Natural killer cell (primary cell): ENCODE results near the gene STK25. TPM values are rescaled to one million over a fixed set of nuclear protein-coding genes. Genes with fewer than 3 reads are reported as not detected.

ENCODE experiments used
- ATAC-seq, 3 donors: fragments of 150-1000 bp in 2 of 3; fragments of 200-7000 bp in 1 of 3; cut with Tn5 transposase; 1 replicate in 1 of 3; 2 replicates in 2 of 3; pipeline ENCODE4 v1.10.0; 2021; ENCODE audit warnings: mild to moderate bottlenecking in 2 of 3, moderate library complexity in 2 of 3
- DNase-seq, 2 donors: peaks; one replicate each; pipeline versions ENCODE4 v3.0.0 to v3.0.0-alpha.2; 2013 to 2021; ENCODE audit warnings: mixed read lengths in 1 of 2
- H3K27ac ChIP-seq: one replicate; pipeline ENCODE4 v1.5.1; 2013; ENCODE audit warnings: mild to moderate bottlenecking, low read length
- H3K27me3 ChIP-seq: one replicate; pipeline ENCODE4 v1.6.1; 2013; ENCODE audit warnings: low read length; ENCODE audit not compliant: control insufficient read depth, insufficient read depth
- H3K36me3 ChIP-seq: one replicate; pipeline ENCODE4 v1.6.1; 2013; ENCODE audit warnings: low read length; ENCODE audit not compliant: control insufficient read depth, insufficient read depth
- H3K4me1 ChIP-seq: one replicate; pipeline ENCODE4 v1.6.1; 2013; ENCODE audit warnings: low read length; ENCODE audit not compliant: control insufficient read depth, insufficient read depth
- H3K4me3 ChIP-seq: one replicate; pipeline ENCODE4 v1.5.1; 2013; ENCODE audit warnings: low read length
- H3K9me3 ChIP-seq: one replicate; pipeline ENCODE4 v1.6.1; 2013; ENCODE audit warnings: low read length; ENCODE audit not compliant: control insufficient read depth, insufficient read depth
- H3K27ac Mint-ChIP-seq, 2 donors: one replicate each; pipeline ENCODE4 v1.8.0; 2022; ENCODE audit warnings: mild to moderate bottlenecking in 2 of 2, mixed read lengths in 2 of 2, moderate library complexity in 1 of 2
- H3K27me3 Mint-ChIP-seq, 2 donors: one replicate each; pipeline ENCODE4 v1.8.0; 2022; ENCODE audit warnings: low read depth in 2 of 2, mixed read lengths in 2 of 2
- H3K36me3 Mint-ChIP-seq: one replicate; pipeline ENCODE4 v1.8.0; 2022; ENCODE audit warnings: mixed read lengths
- H3K4me1 Mint-ChIP-seq, 2 donors: one replicate each; pipeline ENCODE4 v1.8.0; 2022; ENCODE audit warnings: mixed read lengths in 2 of 2
- H3K4me3 Mint-ChIP-seq: one replicate; pipeline ENCODE4 v1.8.0; 2022; ENCODE audit warnings: mild to moderate bottlenecking, moderate library complexity, mixed read lengths
- H3K9me3 Mint-ChIP-seq, 2 donors: one replicate each; pipeline ENCODE4 v1.8.0; 2022; ENCODE audit warnings: mixed read lengths in 2 of 2
- CTCF ChIP-seq: fragments of 200-600 bp; IDR thresholded peaks from one replicate; pipeline ENCODE4 v1.8.0; 2022; ENCODE audit warnings: antibody characterized with exemption
- WGBS: methylation state at CpG from one replicate; pipeline ENCODE4 v1.1.7; 2013; ENCODE audit warnings: missing lambda C conversion rate; ENCODE audit not compliant: insufficient coverage; 5-methylcytosine and 5-hydroxymethylcytosine counted together
- intact Hi-C: fragments of 100-400 bp; cut with micrococcal nuclease; formaldehyde crosslinking; loops from one replicate; pipeline ENCODE4 v1.14.2; 2022
- total RNA-seq, 4 donors: library from RNA; stranded (reverse); fragments of 120-200 nt in 1 of 4; gene quantifications; one replicate each; pipeline versions ENCODE4 v1.2.3 to v1.2.4, GENCODE V29; 2013 to 2022

Gene STK25
- total RNA-seq, 3 donors from 2014 or later (not counting 1 experiment from before 2014, with no cell fraction given) = 110 to 140 (median 135) TPM

GRCh38 chr2:241534701-241535375 is 26.5 kb upstream of the STK25 start:
- WGBS = 86% methylated on average over 17 of the region's 17 CpGs
- no peak overlapping the region for H3K27ac Mint-ChIP-seq

GRCh38 chr2:241534293-241534692 is 25.9 kb upstream of the STK25 start:
- H3K27ac Mint-ChIP-seq = no peak overlapping the region
- Histone ChIP-seq H3K9me3 (no peaks in the 10 kb centered on the region), H3K4me1 (no peaks in the 10 kb centered on the region), H3K36me3 (no peaks in the 10 kb centered on the region), H3K27me3 (no peaks in the 10 kb centered on the region), H3K27ac (no peak overlapping the region), H3K4me3 (no peak overlapping the region)
- WGBS = 83% methylated on average over 7 of the region's 7 CpGs
- no peaks in the 10 kb centered on the region for H3K9me3 Mint-ChIP-seq
- intact Hi-C loops = no loop called here
- ATAC-seq (no peak), DNase-seq (no peak)
- peaks cover 6 to 9% of the 10 kb centered on the region in 2 donors for H3K27me3 Mint-ChIP-seq
- no peak for TF ChIP-seq CTCF
- no peak overlapping the region for H3K4me3 Mint-ChIP-seq
- no peaks in the 10 kb centered on the region for H3K4me1 Mint-ChIP-seq
- H3K36me3 Mint-ChIP-seq = no peaks in the 10 kb centered on the region

More at GRCh38 chr2:241534701-241535375, 26.5 kb upstream of the STK25 start:
- no peak for DNase-seq
- no peaks in the 10 kb centered on the region for H3K9me3 ChIP-seq
- no peaks in the 10 kb centered on the region for H3K36me3 ChIP-seq
- Mint-ChIP-seq H3K9me3 (no peaks in the 10 kb centered on the region), H3K36me3 (no peaks in the 10 kb centered on the region), H3K4me3 (no peak overlapping the region), H3K4me1 (no peaks in the 10 kb centered on the region), H3K27me3 (peaks cover 6 to 9% of the 10 kb centered on the region in 2 donors)
- intact Hi-C loops = no loop called here
- H3K4me3 ChIP-seq = no peak overlapping the region
- no peaks in the 10 kb centered on the region for H3K4me1 ChIP-seq
- H3K27me3 ChIP-seq = no peaks in the 10 kb centered on the region
- ATAC-seq = no peak
- H3K27ac ChIP-seq = no peak overlapping the region
- TF ChIP-seq CTCF = no peak

GRCh38 chr2:241532733-241533601 is 24.6 kb upstream of the STK25 start:
- H3K9me3 Mint-ChIP-seq = no peaks in the 10 kb centered on the region
- no peaks in the 10 kb centered on the region for H3K4me1 Mint-ChIP-seq
- H3K27ac ChIP-seq = no peak overlapping the region
- no peaks in the 10 kb centered on the region for H3K9me3 ChIP-seq
- 87% methylated on average over 26 of the region's 26 CpGs for WGBS
- H3K36me3 Mint-ChIP-seq = no peaks in the 10 kb centered on the region
- TF ChIP-seq CTCF = no peak
- no peaks in the 10 kb centered on the region for H3K4me1 ChIP-seq
- intact Hi-C loops = no loop called here
- H3K27ac Mint-ChIP-seq = no peak overlapping the region
- H3K27me3 Mint-ChIP-seq = peaks cover 3 to 6% of the 10 kb centered on the region in 2 donors
- DNase-seq = no peak
- H3K36me3 ChIP-seq = no peaks in the 10 kb centered on the region
- no peak overlapping the region for H3K4me3 ChIP-seq
- ATAC-seq = no peak
- no peak overlapping the region for H3K4me3 Mint-ChIP-seq
- no peaks in the 10 kb centered on the region for H3K27me3 ChIP-seq
